GM21381 (cell line): ENCODE measurements around the gene ARAP2.
A peak's percentile ranks its signal among the peaks of the same experiment; 100 is the strongest.

Experiments
- ATAC-seq: cut with Tn5 transposase; IDR thresholded peaks from one replicate; pipeline ENCODE4 v1.9.1; 2021; ENCODE audit warnings: mild to moderate bottlenecking, moderate library complexity; ENCODE audit not compliant: unreplicated experiment

ARAP2 gene

GRCh38 chr4:36260731-36261130 is 16.4 kb upstream of the ARAP2 start:
- no peak for ATAC-seq

GRCh38 chr4:36256398-36256891 is 12.1 kb upstream of the ARAP2 start:
- peak; percentile 52 for ATAC-seq

- peak; percentile 90 for ATAC-seq
Observed at GRCh38 chr4:36255577-36255976, 11.3 kb upstream of the ARAP2 start.

DNA sequence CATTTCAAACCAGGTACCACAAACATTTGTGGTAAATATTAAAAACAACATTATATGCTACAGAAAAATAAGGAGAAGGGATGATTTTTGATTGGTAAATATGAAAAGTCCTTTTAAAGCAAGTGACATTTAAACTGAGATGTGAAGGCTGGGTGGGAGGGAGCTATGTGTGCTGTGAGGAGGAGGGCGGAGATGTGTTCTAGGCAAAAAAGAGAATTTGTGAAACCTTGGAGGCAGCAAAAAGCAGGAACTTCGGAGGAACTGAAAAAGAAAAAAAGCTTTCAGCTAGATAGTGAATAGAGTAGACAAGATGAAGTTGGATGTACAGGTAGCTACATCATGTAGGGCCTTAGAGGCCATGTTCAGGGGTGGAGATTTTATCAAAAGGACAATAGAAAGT is 10.1 kb upstream of the ARAP2 start:
- no peak for ATAC-seq

DNA sequence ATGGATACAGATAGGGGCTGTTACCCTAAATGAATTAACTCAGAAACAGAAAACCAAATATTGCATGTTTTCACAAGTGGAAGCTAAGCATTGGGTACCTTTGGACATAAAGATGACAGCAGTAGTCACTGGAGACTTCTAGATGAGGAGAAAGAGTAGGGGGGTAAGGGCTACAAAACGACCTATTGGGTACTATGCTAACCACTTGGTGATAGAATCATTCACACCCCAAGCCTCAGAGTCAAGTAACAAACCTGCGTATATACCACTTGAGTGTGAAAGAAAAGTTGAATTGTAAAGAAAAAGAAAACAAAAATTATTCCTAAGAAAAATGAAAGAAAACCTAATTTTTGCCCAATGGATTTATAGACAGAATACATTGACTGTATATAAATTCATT is 7.7 kb upstream of the ARAP2 start:
- ATAC-seq = no peak

DNA sequence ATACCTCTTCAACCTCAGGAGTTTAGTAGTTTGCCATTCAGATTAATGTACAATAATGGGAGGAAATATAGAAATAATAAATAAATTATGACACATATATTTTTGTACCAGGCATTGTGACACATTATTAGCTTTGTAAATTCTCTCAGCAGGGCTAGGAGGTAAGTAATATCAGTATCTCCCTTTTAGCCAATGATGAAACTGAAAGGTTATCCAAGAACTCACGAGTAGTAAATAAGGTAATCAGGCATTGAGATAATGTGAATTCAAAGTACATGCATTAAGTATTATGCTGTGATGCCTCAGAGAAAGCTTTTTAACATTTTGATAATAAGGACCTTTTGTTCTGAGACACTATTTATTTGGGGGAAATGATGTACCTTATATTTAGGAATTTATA is 5.3 kb upstream of the ARAP2 start:
- ATAC-seq = no peak

DNA sequence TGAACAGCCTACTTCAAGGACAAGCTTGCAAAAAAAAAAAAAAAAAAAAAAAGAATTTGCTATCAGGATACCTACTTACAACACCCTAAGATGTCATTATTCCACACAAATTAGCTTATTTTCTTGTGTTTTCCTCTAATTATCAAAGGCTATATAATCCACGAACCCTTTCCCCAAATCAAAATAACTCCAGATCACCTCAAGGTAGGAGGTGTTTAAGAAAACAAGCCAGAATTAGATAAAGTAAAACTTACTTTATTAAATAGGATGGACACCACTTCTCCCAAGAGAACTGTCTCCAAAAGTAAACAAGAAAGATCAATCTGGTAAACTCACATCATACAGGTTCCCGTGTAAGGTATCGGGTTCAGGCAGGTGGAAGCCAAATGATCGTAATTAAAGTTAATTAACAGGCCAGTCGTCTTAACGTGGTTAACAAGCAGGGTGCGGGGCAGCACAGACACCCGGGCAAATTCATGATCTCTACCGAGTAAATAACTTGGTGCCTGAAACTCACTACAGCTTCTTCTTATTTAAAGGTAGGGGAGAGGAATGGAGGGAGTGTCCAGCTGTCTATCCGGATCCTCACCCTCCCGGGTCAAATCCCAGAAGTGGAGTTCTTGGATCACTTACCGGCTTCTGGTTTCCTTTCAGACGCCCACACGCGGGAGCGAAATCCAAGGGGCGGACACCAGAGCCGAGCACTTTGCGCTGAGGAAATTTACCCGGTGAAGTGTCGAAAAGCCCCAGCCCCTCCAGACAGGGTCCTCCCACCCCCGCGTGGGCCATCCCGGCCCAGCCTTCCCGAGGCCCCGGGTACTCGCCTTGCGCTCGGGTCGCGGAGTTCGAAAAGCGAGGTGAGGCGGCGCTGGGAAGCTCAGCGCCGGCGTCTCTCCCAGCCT is 708 bp downstream of the ARAP2 start:
- peak; percentile 30 for ATAC-seq

DNA sequence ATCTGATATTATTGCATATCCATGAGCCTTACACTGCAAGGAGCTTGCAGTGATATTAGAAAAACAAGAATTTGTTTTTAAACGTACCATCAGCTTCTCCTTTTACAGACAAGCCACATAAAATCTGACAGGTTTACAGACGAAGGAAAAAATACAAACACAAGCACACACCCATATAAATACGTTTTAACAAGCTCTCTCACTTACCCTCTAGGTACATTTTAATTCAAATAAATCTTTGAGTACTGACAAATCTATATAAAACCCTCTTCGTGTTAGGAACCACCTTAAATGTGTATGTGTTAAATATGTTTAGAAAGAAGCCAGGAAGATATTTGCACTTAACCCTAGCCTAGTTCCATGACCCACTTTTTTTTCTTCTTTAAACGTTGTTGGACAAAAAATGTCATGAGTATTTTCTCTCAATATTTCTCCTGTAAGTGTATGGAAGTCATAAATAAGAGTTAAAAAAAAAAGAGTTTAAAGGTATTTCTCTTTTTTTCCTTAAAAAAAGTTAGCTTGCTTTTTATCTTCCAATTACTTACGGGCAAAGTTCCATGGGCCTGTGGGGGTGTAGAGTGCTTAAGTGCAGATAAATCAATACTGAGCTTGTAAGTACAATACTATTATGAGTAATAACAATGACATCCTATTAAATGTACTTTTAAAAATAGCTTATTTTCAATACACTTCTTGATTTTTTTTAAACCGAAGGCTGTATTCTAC is 1.5 kb downstream of the ARAP2 start:
- no peak for ATAC-seq

GRCh38 chr4:36241771-36242170 is 2.5 kb downstream of the ARAP2 start:
- ATAC-seq = peak; percentile 54

- ATAC-seq = no peak
Observed at GRCh38 chr4:36237366-36238313, 6.7 kb downstream of the ARAP2 start.

DNA sequence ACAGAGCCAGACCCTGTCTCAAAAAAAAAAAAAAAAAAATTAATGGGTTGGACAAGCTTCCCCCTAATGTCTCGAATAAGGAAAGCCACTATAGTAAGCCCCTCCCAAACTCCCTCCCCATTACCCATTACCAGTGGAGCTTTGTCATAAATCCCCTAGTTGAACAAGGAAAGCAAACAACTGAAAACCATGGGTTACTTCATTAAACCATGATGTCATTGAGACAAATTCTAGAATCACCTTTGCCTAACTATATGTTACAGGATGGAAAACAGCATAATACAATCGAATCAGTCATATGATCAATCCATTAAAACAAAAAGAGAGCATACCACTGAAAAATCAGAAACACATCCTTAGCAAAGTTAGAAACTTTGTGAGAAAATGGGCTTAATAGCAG is 8.2 kb downstream of the ARAP2 start:
- no peak for ATAC-seq

GRCh38 chr4:36235306-36235705 is 9.0 kb downstream of the ARAP2 start:
- no peak for ATAC-seq

- ATAC-seq = no peak
Observed at GRCh38 chr4:36233567-36234266, 10.6 kb downstream of the ARAP2 start.

GRCh38 chr4:36230534-36230933 is 13.8 kb downstream of the ARAP2 start:
- ATAC-seq = no peak

GRCh38 chr4:36227913-36228312 is 16.4 kb downstream of the ARAP2 start:
- no peak for ATAC-seq

DNA sequence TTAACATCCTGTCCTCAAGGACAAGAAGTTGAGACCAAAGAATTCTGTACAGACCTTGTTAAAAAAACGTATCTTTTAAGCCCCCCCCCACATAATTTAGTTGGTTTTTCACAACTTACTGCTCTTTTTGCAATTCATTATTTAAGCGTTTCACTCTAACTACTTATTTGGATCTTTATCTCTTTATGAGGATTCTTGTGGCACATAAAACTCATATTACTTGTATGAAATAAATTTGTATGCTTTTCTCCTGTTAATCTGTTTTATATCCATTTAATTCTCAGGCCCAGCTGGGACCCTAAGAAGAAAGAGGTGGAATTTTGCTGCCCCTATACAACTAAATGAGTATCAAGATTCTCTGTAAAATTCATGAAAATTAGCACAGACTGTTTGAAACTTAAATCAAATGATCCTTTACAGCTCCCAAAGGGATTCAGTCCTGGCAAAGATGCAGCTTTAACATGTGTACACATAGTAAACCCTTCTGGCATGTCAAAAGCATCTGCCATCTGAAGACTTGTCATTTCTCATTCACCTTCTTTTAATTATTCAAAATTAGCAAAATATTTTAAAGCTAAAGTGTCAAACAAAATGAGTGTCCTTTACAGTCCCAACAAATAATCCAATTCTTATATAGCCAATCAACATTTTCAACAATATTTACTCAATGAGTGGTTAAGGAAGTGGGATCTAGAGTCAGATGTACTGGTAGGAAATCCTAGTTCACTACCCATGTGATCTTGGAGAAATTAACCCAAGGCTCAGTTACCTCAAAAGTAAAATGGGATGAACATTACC is 17.7 kb downstream of the ARAP2 start:
- ATAC-seq = no peak

- no peak for ATAC-seq
Observed at GRCh38 chr4:36224972-36225903, 19.1 kb downstream of the ARAP2 start.

- ATAC-seq = no peak
Observed at GRCh38 chr4:36222702-36223101, 21.6 kb downstream of the ARAP2 start.
